ENCODE measurements around the gene ZNF205.

DNA sequence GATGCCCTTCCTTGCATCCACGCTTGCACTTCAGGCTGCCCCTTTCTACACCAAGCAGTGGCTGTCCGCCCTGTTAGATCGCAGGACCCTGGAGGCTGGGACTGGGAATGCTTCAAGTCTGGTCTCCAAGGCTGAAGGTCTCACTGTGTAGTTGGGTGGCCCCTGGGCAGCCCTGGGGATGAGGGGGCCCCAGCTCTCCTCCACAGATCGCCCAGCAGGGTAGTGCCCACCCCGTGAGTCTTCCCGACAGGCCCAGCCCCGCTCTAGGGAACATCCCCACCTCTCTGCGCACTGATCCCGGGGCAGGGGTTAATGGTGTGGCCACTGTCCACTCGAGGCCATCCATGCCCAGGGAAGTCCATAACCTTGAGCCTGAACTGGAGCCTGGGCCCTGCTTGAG is 32.8 kb downstream of the ZNF205 start:
- TF ChIP-seq TAF1 (IDR thresholded peaks at IDR 0.05; ENCODE audit: borderline replicate concordance, insufficient read depth, low read length) (no peak), FOXP2 (optimal IDR thresholded peaks at IDR 0.05; ENCODE audit: borderline replicate concordance, extremely low read depth, extremely low read length, insufficient read depth) (no peak)
- TF ChIP-seq, protein P1, sequence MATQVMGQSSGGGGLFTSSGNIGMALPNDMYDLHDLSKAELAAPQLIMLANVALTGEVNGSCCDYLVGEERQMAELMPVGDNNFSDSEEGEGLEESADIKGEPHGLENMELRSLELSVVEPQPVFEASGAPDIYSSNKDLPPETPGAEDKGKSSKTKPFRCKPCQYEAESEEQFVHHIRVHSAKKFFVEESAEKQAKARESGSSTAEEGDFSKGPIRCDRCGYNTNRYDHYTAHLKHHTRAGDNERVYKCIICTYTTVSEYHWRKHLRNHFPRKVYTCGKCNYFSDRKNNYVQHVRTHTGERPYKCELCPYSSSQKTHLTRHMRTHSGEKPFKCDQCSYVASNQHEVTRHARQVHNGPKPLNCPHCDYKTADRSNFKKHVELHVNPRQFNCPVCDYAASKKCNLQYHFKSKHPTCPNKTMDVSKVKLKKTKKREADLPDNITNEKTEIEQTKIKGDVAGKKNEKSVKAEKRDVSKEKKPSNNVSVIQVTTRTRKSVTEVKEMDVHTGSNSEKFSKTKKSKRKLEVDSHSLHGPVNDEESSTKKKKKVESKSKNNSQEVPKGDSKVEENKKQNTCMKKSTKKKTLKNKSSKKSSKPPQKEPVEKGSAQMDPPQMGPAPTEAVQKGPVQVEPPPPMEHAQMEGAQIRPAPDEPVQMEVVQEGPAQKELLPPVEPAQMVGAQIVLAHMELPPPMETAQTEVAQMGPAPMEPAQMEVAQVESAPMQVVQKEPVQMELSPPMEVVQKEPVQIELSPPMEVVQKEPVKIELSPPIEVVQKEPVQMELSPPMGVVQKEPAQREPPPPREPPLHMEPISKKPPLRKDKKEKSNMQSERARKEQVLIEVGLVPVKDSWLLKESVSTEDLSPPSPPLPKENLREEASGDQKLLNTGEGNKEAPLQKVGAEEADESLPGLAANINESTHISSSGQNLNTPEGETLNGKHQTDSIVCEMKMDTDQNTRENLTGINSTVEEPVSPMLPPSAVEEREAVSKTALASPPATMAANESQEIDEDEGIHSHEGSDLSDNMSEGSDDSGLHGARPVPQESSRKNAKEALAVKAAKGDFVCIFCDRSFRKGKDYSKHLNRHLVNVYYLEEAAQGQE (IDR thresholded peaks at IDR 0.05; ENCODE audit: insufficient read depth in 1 of 2, low read depth in 2 of 2, low read length in 2 of 2) = no peak

Measured in PFSK-1 (cell line).